Gastroesophageal sphincter (tissue), 2 donors: Measurements from ENCODE around the gene ANP32A.

Experiments
- POLR2A ChIP-seq, 2 donors: fragments of 450-650 bp; IDR thresholded peaks; one replicate each; pipeline ENCODE4 v1.6.1; 2017; ENCODE audit warnings: antibody characterized with exemption in 2 of 2, mild to moderate bottlenecking in 2 of 2, moderate library complexity in 1 of 2
- POLR2AphosphoS5 ChIP-seq: sonication (generic); formaldehyde crosslinking; IDR thresholded peaks from one replicate; pipeline ENCODE4 v1.6.1; 2017; ENCODE audit warnings: antibody characterized with exemption

- TF ChIP-seq POLR2A (IDR thresholded peaks at IDR 0.05) (no peak), POLR2AphosphoS5 (no peak)
Observed at GRCh38 chr15:68773036-68773435, 47.7 kb downstream of the ANP32A start.
